Heart left ventricle (tissue), 16 donors: ENCODE data around the gene FTO. TPM values are rescaled to one million over a fixed set of nuclear protein-coding genes. Genes with fewer than 3 reads are reported as not detected.

ENCODE experiments used
- ATAC-seq, 4 donors: fragments of 200-7000 bp; cut with Tn5 transposase; one replicate each; pipeline ENCODE4 v1.9.1; 2020 to 2022; ENCODE audit warnings: moderate library complexity in 4 of 4, mild to moderate bottlenecking in 3 of 4, moderate number of reproducible peaks in 1 of 4
- DNase-seq, 5 donors: peaks; one replicate each; pipeline ENCODE4 v3.0.0-alpha.2; 2020
- H3K27ac ChIP-seq, 12 donors: fragments of 200-600 bp; sonication (generic) in 4 of 12; one replicate each; pipeline versions ENCODE4 v1.5.0 to v1.8.0; 2016 to 2022; ENCODE audit warnings: mild to moderate bottlenecking in 2 of 12
- H3K27me3 ChIP-seq, 9 donors: fragments of 200-600 bp; sonication (generic) in 2 of 9; one replicate each; pipeline versions ENCODE4 v1.5.1 to v1.8.0; 2016 to 2022; ENCODE audit warnings: mild to moderate bottlenecking in 3 of 9
- H3K36me3 ChIP-seq, 9 donors: fragments of 200-600 bp; sonication (generic) in 2 of 9; one replicate each; pipeline versions ENCODE4 v1.5.0 to v1.8.0; 2018 to 2022; ENCODE audit warnings: mild to moderate bottlenecking in 2 of 9
- H3K4me1 ChIP-seq, 12 donors: fragments of 200-600 bp; sonication (generic) in 4 of 12; one replicate each; pipeline versions ENCODE4 v1.5.0 to v1.8.0; 2016 to 2022; ENCODE audit warnings: mild to moderate bottlenecking in 3 of 12
- H3K4me3 ChIP-seq, 12 donors: fragments of 200-600 bp; sonication (generic) in 4 of 12; one replicate each; pipeline versions ENCODE4 v1.5.0 to v1.8.0; 2017 to 2022; ENCODE audit warnings: mild to moderate bottlenecking in 9 of 12, moderate library complexity in 4 of 12
- H3K9me3 ChIP-seq, 12 donors: fragments of 200-600 bp; sonication (generic) in 4 of 12; one replicate each; pipeline versions ENCODE4 v1.5.0 to v1.8.0; 2016 to 2022; ENCODE audit warnings: mild to moderate bottlenecking in 1 of 12
- POLR2A ChIP-seq, 2 donors: fragments of 450-650 bp; IDR thresholded peaks; one replicate each; pipeline ENCODE4 v1.6.1; 2017; ENCODE audit warnings: antibody characterized with exemption in 2 of 2, mild to moderate bottlenecking in 2 of 2, moderate library complexity in 2 of 2
- WGBS, 4 donors: extraction: QIAGEN DNeasy Blood & Tissue Kit in 2 of 4; methylation state at CpG; one replicate each; pipeline versions ENCODE4 v1.1.5 to v1.1.7; 2013 to 2018; 5-methylcytosine and 5-hydroxymethylcytosine counted together
- intact Hi-C, 10 donors: fragments of 100-400 bp; cut with DNase I; formaldehyde crosslinking; loops; one replicate each; pipeline versions ENCODE4 v1.11.1 to v1.14.2; 2022
- polyA plus RNA-seq, 2 donors: library from polyadenylated mRNA; stranded (reverse); fragments of 200-250 nt; gene quantifications; one replicate each; pipeline ENCODE4 v1.2.3, GENCODE V29; 2013
- total RNA-seq, 9 donors: library from RNA; depleted of rRNA in 2 of 9; stranded (reverse); fragments of >200 nt in 2 of 9; fragmentation: NEBNext Ultra II Directional in 3 of 9; extraction: Animal tissue kit (Norgen Biotek cat#: 25700) in 3 of 9; gene quantifications; one replicate each; pipeline versions ENCODE4 v1.1.0 to v1.2.4, GENCODE V29; 2016 to 2023
- TF ChIP-seq, protein P1 (sequence below), 12 donors: fragments of 200-600 bp; sonication (generic) in 4 of 12; IDR thresholded peaks; one replicate each; pipeline versions ENCODE4 v1.5.0 to v1.8.0; 2018 to 2022; ENCODE audit warnings: antibody characterized with exemption in 12 of 12, mild to moderate bottlenecking in 5 of 12
- donor health status: ischemic (EF 13 %, LVEDD 7.1; RV severe dilation, severe dysfunction).
- donor health status: healthy with polysubstance abuse.
- donor health status: DM: no; HTN: yes; CAD: no.
- donor health status: DM: no; HTN: no; CAD: no.
- donor health status: ischemic (EF 25% LVEDD 6.9; RV normal size, moderate dysfunction).
- donor health status: ischemic (EF 25% LVEDD 5.7; RV mildly dilated, moderate dysfunction).
- donor health status: healthy.
- donor health status: DM: yes; HTN: yes; CAD: no.
- donor health status: ischemic (EF 35%, LVEDD 5.7; RV mildly dilated, moderate dysfunction).
- donor health status: nonischemic (EF 11% LVEDD 7.7; RV severe dilation, severe dysfunction).
- donor health status: DM: yes; HTN: yes; CAD: no.
- donor health status: PGD.
- donor health status: ischemic (EF 29% LVEDD 5.4; RV normal size, mild dysfunction).
- donor health status: nonischemic (EF 23%, LVEDD 6.1; RV moderate dilation, normal function).

The FTO gene
- total and polyA plus RNA-seq, 11 donors: 11.8 to 105 (median 86.8) TPM

DNA sequence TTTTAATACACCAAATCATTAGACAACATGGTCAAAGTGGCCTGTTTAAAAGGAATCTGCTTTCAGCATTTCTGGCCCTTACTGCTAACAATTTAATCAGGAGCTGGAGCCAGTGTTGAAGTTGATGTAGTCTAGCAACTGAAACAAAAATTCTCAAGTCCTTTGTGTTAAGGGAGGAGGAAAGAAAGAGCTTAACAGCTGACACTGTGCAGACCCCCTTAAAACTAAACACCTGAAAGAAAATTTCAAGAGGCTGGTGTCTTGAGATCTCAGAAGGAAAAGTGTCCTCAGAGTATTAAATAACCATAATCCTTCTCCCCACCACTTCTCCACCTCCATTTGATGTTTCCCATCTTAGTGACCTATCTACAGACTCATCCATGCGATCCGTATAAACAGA, 232.1 kb downstream of the FTO start:
- no peak for TF ChIP-seq POLR2A (IDR thresholded peaks at IDR 0.05)
- TF ChIP-seq, protein P1, sequence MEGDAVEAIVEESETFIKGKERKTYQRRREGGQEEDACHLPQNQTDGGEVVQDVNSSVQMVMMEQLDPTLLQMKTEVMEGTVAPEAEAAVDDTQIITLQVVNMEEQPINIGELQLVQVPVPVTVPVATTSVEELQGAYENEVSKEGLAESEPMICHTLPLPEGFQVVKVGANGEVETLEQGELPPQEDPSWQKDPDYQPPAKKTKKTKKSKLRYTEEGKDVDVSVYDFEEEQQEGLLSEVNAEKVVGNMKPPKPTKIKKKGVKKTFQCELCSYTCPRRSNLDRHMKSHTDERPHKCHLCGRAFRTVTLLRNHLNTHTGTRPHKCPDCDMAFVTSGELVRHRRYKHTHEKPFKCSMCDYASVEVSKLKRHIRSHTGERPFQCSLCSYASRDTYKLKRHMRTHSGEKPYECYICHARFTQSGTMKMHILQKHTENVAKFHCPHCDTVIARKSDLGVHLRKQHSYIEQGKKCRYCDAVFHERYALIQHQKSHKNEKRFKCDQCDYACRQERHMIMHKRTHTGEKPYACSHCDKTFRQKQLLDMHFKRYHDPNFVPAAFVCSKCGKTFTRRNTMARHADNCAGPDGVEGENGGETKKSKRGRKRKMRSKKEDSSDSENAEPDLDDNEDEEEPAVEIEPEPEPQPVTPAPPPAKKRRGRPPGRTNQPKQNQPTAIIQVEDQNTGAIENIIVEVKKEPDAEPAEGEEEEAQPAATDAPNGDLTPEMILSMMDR (IDR thresholded peaks at IDR 0.05): no peak
- 85 to 97% (median 92%) methylated on average over 2 of the region's 2 CpGs for WGBS, 4 donors

DNA sequence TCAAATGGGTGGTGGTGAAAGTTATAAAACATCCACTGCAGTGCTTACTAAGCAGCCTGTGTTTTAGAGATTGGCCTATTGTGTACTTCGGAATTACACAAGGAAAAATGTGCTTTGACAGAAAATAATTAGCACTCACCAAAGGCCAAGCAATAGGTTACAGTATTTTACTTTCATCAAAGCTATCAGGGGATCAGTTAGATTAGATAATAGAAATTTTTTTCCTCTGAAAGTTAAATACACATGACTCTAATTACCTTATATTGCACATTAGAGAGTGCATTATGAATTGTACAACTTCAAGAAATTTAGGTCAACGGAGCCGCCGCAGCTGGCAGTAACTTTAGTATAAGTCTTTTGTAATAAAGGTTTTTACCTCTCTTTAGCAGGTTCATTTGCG, 232.6 kb downstream of the FTO start:
- H3K27me3 ChIP-seq: no peaks in the 10 kb centered on the region
- no peak overlapping the region for H3K27ac ChIP-seq
- H3K9me3 ChIP-seq: no peaks in the 10 kb centered on the region
- no peak overlapping the region for H3K4me3 ChIP-seq
- peaks cover 0 to 39% (median 16%) of the 10 kb centered on the region in 9 donors for H3K36me3 ChIP-seq
- DNase-seq: no peak
- 96 to 99% (median 96%) methylated on average over 5 of the region's 5 CpGs for WGBS, 4 donors
- ATAC-seq: no peak
- H3K4me1 ChIP-seq: peaks cover 0 to 20% (median 4%) of the 10 kb centered on the region in 12 donors
- TF ChIP-seq POLR2A (IDR thresholded peaks at IDR 0.05): no peak
- TF ChIP-seq, protein P1 (IDR thresholded peaks at IDR 0.05): no peak
- intact Hi-C loops: no loop called here

More for the DNA sequence above, 232.1 kb downstream of the FTO start:
- no peak for DNase-seq
- Histone ChIP-seq H3K36me3 (peaks cover 0 to 39% (median 16%) of the 10 kb centered on the region in 9 donors), H3K4me3 (no peak overlapping the region), H3K27me3 (no peaks in the 10 kb centered on the region), H3K27ac (no peak overlapping the region), H3K4me1 (peaks cover 0 to 20% (median 4%) of the 10 kb centered on the region in 12 donors), H3K9me3 (no peaks in the 10 kb centered on the region)
- no peak for ATAC-seq
- intact Hi-C loops: no loop called here

DNA sequence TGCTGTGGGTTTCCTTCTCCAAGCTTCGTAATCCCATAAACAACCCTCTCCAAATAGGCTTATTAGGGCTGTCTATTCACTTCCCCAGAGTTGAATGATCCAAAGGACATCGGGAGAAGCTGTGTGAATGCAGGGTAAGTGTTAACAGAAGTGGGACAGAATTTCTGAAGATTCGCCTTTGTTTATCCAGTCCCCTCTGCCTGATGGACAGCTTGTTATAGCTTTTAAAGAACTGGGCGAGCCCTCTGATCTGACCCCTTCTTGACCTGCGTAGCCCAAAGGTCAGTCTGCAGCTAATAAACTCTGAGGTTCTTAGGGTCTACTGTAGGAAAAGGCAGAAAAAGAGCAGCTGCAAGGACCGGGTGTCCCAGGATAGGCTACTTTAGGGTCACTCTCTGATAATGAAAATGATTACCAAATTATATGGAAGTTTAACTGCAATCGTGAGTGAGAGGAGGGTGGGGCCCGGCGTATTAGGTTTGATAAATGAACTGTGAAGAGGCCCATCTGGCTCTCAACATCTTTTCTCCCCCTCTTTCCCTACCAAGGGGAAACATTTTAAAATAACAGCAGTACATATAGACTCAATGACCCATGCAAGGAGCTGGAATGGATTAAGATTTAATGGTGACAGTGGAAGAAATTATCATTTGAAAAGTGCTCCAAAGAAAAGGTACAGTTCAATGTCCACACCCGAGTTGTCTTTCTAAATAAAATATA, 233.4 kb downstream of the FTO start:
- Histone ChIP-seq H3K36me3 (peaks cover 0 to 43% (median 16%) of the 10 kb centered on the region in 9 donors), H3K9me3 (no peaks in the 10 kb centered on the region), H3K27ac (no peak overlapping the region), H3K4me3 (no peak overlapping the region), H3K27me3 (no peaks in the 10 kb centered on the region), H3K4me1 (peaks cover 0 to 16% (median 2%) of the 10 kb centered on the region in 12 donors)
- ATAC-seq: no peak
- TF ChIP-seq, protein P1 (IDR thresholded peaks at IDR 0.05): no peak
- no peak for TF ChIP-seq POLR2A (IDR thresholded peaks at IDR 0.05)
- intact Hi-C loops: no loop called here
- no peak for DNase-seq
- WGBS, 4 donors: 87% methylated on average over 10 of the region's 10 CpGs

DNA sequence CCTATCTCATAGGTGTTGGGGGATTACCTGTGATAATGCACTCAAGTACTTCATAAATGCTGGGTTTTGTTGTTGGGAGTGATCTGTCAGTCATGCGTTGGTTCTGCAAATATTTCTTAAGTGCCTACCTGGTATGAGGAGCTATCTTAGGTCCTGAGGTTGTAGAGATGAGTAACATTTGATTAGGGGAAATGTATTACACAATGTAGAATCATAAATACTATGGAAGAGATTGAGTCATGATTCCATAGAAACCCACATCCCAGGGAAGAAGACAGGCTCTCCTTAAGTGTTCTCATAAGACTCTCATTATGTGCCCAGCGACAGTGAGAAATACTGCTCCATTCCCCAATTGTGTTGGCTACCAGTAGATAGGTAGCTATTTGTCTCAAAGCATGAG, 240.1 kb downstream of the FTO start:
- H3K4me3 ChIP-seq: no peak overlapping the region
- H3K4me1 ChIP-seq: peaks cover 0 to 6% (median 0%) of the 10 kb centered on the region in 12 donors
- no peaks in the 10 kb centered on the region for H3K9me3 ChIP-seq
- TF ChIP-seq, protein P1 (IDR thresholded peaks at IDR 0.05): no peak
- TF ChIP-seq POLR2A (IDR thresholded peaks at IDR 0.05): no peak
- no peak for ATAC-seq
- 89 to 100% (median 95%) methylated on average over 2 of the region's 2 CpGs for WGBS, 4 donors
- no peak for DNase-seq
- peaks cover 0 to 9% (median 0%) of the 10 kb centered on the region in 9 donors for H3K36me3 ChIP-seq
- intact Hi-C loops: loop anchor here in 5 of 10 donors (10.0 kb wide), 6 partner anchors 251 to 1761 kb away; partner anchors contain the start of genes IRX5 (in 2 of the 5) and IRX3 (in 1 of the 5)
- H3K27me3 ChIP-seq: no peaks in the 10 kb centered on the region
- H3K27ac ChIP-seq: no peak overlapping the region
